Measurements from ENCODE around the gene PPFIBP2.

- TF ChIP-seq CTCF (IDR thresholded peaks at IDR 0.05) (no peak), POLR2A (IDR thresholded peaks at IDR 0.05) (no peak)
These were observed 76.7 kb downstream of the PPFIBP2 start for GRCh38 chr11:7590529-7590928.

Data from esophagus squamous epithelium (tissue), 4 donors.